ENCODE results near the gene MLH1. TPM values are rescaled to one million over a fixed set of nuclear protein-coding genes. Genes with fewer than 3 reads are reported as not detected.

Gene MLH1
- total RNA-seq, 1 experiment from 2014 or later = 28.5 TPM

GRCh38 chr3:37032961-37033360, 39.6 kb downstream of the MLH1 start:
- BruUV-seq (replicated peaks) = no TSS peak
- Histone ChIP-seq H3K27ac (ENCODE audit: low read length) (no peak overlapping the region), H3K9me3 (ENCODE audit: control insufficient read depth, insufficient read depth, low read depth, low read length) (no peaks in the 10 kb centered on the region), H3K36me3 (ENCODE audit: control insufficient read depth, insufficient read depth, low read length) (peaks cover 11% of the 10 kb centered on the region; the same call in 1 of the 2 replicates), H3K4me1 (ENCODE audit: control insufficient read depth, insufficient read depth, low read length) (no peaks in the 10 kb centered on the region), H3K4me3 (ENCODE audit: low read depth in 2 of 2, low read length in 2 of 2) (no peak overlapping the region), H3K27me3 (ENCODE audit: control insufficient read depth, insufficient read depth, low read length) (no peaks in the 10 kb centered on the region)
- in situ Hi-C loops (cut with HindIII; ENCODE audit: low pct_unique_long_range_greater_than_20kb, low sequenced_read_pairs) = no loop called here
- no peak for ATAC-seq
- CTCF ChIA-PET = no interaction called here
- DNase-seq (ENCODE audit: low read depth, low spot score) = no peak
- POLR2A ChIA-PET = no interaction called here
- intact Hi-C loops (cut with micrococcal nuclease; ENCODE audit: unreplicated experiment) = no loop called here
- TF ChIP-seq CTCF (IDR thresholded peaks at IDR 0.05) (no peak), SIN3A (IDR thresholded peaks at IDR 0.05; ENCODE audit: borderline replicate concordance, insufficient read depth, low read depth, low read length) (no peak), POLR2AphosphoS5 (IDR thresholded peaks at IDR 0.05; ENCODE audit: low read depth, low read length) (no peak), REST (IDR thresholded peaks at IDR 0.05; ENCODE audit: insufficient read depth in 1 of 2, low read depth in 2 of 2, low read length in 1 of 2) (no peak), TCF7L2 (IDR thresholded peaks at IDR 0.05; ENCODE audit: low read depth, low read length) (no peak)

- no peak for DNase-seq (ENCODE audit: low read depth, low spot score)
- Histone ChIP-seq H3K36me3 (ENCODE audit: control insufficient read depth, insufficient read depth, low read length) (peaks cover 8% of the 10 kb centered on the region), H3K27ac (ENCODE audit: low read length) (no peak overlapping the region), H3K4me1 (ENCODE audit: control insufficient read depth, insufficient read depth, low read length) (no peaks in the 10 kb centered on the region), H3K9me3 (ENCODE audit: control insufficient read depth, insufficient read depth, low read depth, low read length) (no peaks in the 10 kb centered on the region), H3K27me3 (ENCODE audit: control insufficient read depth, insufficient read depth, low read length) (no peaks in the 10 kb centered on the region), H3K4me3 (ENCODE audit: low read depth in 2 of 2, low read length in 2 of 2) (no peak overlapping the region)
- no peak for ATAC-seq
- TF ChIP-seq TCF7L2 (IDR thresholded peaks at IDR 0.05; ENCODE audit: low read depth, low read length) = no peak
- no peak for TF ChIP-seq REST (IDR thresholded peaks at IDR 0.05; ENCODE audit: insufficient read depth in 1 of 2, low read depth in 2 of 2, low read length in 1 of 2)
- no peak for TF ChIP-seq CTCF (IDR thresholded peaks at IDR 0.05)
- intact Hi-C loops (cut with micrococcal nuclease; ENCODE audit: unreplicated experiment) = no loop called here
- in situ Hi-C loops (cut with HindIII; ENCODE audit: low pct_unique_long_range_greater_than_20kb, low sequenced_read_pairs) = no loop called here
- no TSS peak for BruUV-seq (replicated peaks)
- POLR2A ChIA-PET = no interaction called here
- CTCF ChIA-PET = no interaction called here
Observed at GRCh38 chr3:37037352-37037751, 44.0 kb downstream of the MLH1 start.
